BLaER1 treated with 17β-estradiol and CSF1 and Interleukin-3, amounts not matched to agents 10 nM and 100 nM (cell line): ENCODE measurements around the gene TXNIP.

Experiments used
- H3K27ac ChIP-seq, 11 experiments: shearing (Covaris generic); formaldehyde crosslinking; 2 replicates each; pipeline ENCODE4 v1.8.1; 2022
- H3K27me3 ChIP-seq, 11 experiments: shearing (Covaris generic); formaldehyde crosslinking; 2 replicates each; pipeline ENCODE4 v1.8.1; 2022
- H3K36me3 ChIP-seq, 11 experiments: shearing (Covaris generic); formaldehyde crosslinking; 2 replicates each; pipeline ENCODE4 v1.8.1; 2022
- H3K4me1 ChIP-seq, 10 experiments: shearing (Covaris generic); formaldehyde crosslinking; 2 replicates each; pipeline ENCODE4 v1.8.1; 2022
- H3K4me2 ChIP-seq, 11 experiments: shearing (Covaris generic); formaldehyde crosslinking; 2 replicates each; pipeline ENCODE4 v1.8.1; 2022
- H3K4me3 ChIP-seq, 10 experiments: shearing (Covaris generic); formaldehyde crosslinking; 2 replicates each; pipeline ENCODE4 v1.8.1; 2022
- H3K9ac ChIP-seq, 11 experiments: shearing (Covaris generic); formaldehyde crosslinking; 2 replicates each; pipeline ENCODE4 v1.8.1; 2022
- H3K9me3 ChIP-seq, 11 experiments: shearing (Covaris generic); formaldehyde crosslinking; replicated peaks in 1 of 11; 2 replicates each; pipeline ENCODE4 v1.8.1; 2022
- H4K20me1 ChIP-seq, 11 experiments: shearing (Covaris generic); formaldehyde crosslinking; 2 replicates each; pipeline ENCODE4 v1.8.1; 2022
- Cebpa-rat ChIP-seq, 11 experiments: shearing (Covaris generic); IDR thresholded peaks; 2 replicates each; pipeline ENCODE4 v1.8.1; 2022

TXNIP gene

DNA sequence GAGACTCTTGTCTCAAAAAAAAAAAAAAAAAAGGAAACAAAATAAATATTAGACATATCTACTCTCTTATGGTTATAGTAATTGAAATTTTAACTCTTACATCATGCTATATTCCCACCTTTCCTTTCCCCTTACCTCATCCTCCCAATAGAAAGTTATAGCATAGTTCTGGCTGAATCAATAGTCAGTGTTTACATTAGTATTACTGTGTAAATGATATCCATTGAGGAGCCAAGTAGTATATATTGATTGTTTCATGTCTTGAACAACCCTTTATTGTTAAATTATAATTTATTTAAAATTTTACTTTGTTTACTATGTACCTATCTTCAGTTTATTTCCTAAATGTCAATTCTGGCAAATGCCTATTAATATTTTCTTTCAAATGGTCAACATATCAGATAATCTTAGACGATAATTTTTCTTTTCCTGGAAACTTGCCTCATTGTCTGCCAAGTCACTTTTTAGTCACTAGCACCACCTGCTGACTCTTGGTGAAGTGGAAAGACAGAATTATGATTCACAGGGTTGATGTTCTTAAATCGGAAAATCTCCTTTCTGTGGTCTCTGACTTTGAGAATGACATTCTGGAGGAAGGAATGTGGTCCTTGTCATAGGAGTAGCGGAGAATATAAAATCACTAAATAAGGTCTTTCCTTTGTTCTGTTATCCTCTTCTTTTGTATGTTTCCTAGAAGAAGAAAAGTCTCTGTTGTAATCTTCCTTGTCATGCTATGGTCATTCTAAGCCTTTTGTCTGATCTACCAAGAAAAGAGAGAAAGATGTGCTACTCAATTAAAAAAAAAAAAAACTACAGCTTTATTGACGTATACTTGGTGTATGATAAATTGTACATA is 16.6 kb upstream of the TXNIP start:
- H3K27ac ChIP-seq, result no peak overlapping the region
- H3K4me1 ChIP-seq, result peaks cover 0 to 14% (median 2%) of the 10 kb centered on the region in 10 experiments; a peak in 7 of 20 replicates
- H3K27me3 ChIP-seq, result peaks cover 0 to 5% (median under 1%) of the 10 kb centered on the region in 11 experiments; a peak in 6 of 22 replicates
- no peak overlapping the region for H3K9ac ChIP-seq
- no peak for TF ChIP-seq Cebpa-rat (IDR thresholded peaks at IDR 0.05)
- H4K20me1 ChIP-seq, result no peaks in the 10 kb centered on the region
- no peaks in the 10 kb centered on the region for H3K36me3 ChIP-seq
- no peak overlapping the region for H3K4me2 ChIP-seq
- no peak overlapping the region for H3K4me3 ChIP-seq
- no peaks in the 10 kb centered on the region for H3K9me3 ChIP-seq

DNA sequence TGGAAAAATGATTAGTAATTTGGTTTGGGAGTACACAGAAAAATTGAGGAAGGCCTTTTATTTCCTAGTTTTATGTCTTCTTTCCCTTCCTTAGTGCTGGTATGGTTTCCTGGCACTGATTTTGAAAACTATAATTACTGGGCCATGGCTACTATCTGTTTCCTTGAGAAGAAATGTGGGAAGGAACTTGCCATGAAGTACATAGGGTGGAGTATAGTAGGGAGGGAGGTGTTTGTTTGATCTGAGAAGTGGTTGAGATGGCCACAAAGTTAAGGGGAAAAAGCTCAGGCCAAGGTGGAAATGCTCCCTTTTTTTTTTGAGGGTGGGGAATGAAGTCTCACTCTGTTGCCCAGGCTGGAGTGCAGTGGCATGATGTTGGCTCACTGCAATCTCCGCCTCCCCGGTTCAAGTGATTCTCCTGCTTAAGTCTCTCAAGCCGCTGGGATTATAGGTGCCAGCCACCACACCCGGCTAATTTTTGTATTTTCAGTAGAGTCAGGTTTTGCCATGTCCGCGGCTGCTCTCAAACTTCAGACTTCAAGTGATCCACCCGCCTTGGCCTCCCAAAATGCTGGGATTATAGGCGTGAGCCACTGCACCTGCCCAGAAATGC is 13.9 kb upstream of the TXNIP start:
- Histone ChIP-seq H3K36me3 (no peaks in the 10 kb centered on the region), H3K4me2 (peak overlapping the region in 2 of 11 experiments; percentile 13 to 55; a peak in 3 of 22 replicates), H3K4me1 (peaks cover 6 to 35% (median 12%) of the 10 kb centered on the region in 10 experiments; a peak in 19 of 20 replicates), H3K27me3 (no peaks in the 10 kb centered on the region), H3K4me3 (no peak overlapping the region), H3K27ac (peak overlapping the region in 2 of 11 experiments; percentile 23 to 41; a peak in 2 of 22 replicates), H3K9me3 (no peaks in the 10 kb centered on the region), H3K9ac (peak overlapping the region in 3 of 11 experiments; percentile 14 to 36 (median 18); a peak in 2 of 22 replicates), H4K20me1 (no peaks in the 10 kb centered on the region)
- TF ChIP-seq Cebpa-rat (IDR thresholded peaks at IDR 0.05), result no peak

DNA sequence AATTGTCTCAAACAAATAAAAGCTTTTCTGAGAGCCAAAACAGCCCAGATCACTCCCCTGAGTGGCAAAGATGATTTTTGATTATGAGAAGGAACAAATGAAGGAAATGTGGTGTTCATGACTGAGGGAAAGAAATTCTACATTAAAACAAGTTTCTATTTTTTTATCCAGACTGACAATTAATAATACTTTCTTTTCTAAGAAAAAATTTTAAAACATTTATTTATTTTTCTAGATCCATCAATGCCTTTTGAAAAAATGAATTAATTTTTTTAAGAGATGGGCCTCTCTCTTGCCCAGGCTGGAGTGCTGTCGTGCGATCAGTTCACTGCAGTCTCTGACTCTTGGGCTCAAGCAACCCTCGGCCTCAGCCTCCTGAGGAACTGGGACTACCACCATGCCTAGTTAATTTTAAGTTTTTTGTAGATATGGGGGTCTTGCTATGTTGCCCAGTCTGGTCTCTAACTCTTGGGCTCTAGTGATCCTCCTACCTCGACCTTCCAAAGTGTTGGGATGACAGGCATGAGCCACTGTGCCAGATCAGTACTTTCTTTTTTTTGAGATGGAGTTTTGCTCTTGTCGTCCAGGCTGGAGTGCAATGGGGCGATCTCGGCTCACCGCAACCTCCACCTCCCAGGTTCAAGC is 11.2 kb upstream of the TXNIP start:
- Histone ChIP-seq H3K9me3 (no peaks in the 10 kb centered on the region), H3K27ac (peak overlapping the region in 9 of 11 experiments; percentile 23 to 85 (median 69); a peak in 16 of 22 replicates), H3K4me1 (peaks cover 8 to 36% (median 12%) of the 10 kb centered on the region in 10 experiments; a peak in 19 of 20 replicates), H3K36me3 (no peaks in the 10 kb centered on the region), H4K20me1 (no peaks in the 10 kb centered on the region), H3K4me3 (no peak overlapping the region), H3K27me3 (no peaks in the 10 kb centered on the region), H3K4me2 (peak overlapping the region in 1 of 11 experiments; percentile 67; a peak in 1 of 22 replicates), H3K9ac (peak overlapping the region in 6 of 11 experiments; percentile 3 to 69 (median 53); a peak in 6 of 22 replicates)
- TF ChIP-seq Cebpa-rat (IDR thresholded peaks at IDR 0.05), result no peak; a peak in 2 of 22 replicates

DNA sequence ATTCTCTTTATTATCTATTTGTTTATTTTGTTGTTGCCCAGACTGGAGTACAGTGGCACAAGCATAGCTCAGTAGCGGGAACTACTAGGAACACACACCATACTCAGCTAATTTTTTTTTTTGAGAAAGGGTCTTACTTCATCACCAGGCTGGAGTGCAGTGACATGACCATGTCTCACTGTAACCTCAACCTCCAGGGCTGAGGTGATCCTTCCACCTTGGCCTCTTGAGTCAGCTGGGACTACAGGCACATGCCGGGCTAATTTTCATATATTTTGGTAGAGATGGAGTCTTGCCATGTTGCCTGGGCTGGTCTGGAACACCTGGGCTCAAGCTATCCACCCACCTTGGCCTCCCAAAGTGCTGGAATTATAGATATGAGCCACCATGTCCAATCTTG is 5.3 kb upstream of the TXNIP start:
- no peak for TF ChIP-seq Cebpa-rat (IDR thresholded peaks at IDR 0.05)
- Histone ChIP-seq H3K27ac (peak overlapping the region in 8 of 11 experiments; percentile 1 to 51 (median 25); a peak in 7 of 22 replicates), H3K4me2 (peak overlapping the region in 1 of 11 experiments; percentile 17; a peak in 2 of 22 replicates), H3K9ac (no peak overlapping the region), H3K4me3 (no peak overlapping the region), H3K9me3 (no peaks in the 10 kb centered on the region), H3K27me3 (no peaks in the 10 kb centered on the region), H4K20me1 (no peaks in the 10 kb centered on the region), H3K36me3 (no peaks in the 10 kb centered on the region), H3K4me1 (peaks cover 38 to 57% (median 43%) of the 10 kb centered on the region in 10 experiments)

DNA sequence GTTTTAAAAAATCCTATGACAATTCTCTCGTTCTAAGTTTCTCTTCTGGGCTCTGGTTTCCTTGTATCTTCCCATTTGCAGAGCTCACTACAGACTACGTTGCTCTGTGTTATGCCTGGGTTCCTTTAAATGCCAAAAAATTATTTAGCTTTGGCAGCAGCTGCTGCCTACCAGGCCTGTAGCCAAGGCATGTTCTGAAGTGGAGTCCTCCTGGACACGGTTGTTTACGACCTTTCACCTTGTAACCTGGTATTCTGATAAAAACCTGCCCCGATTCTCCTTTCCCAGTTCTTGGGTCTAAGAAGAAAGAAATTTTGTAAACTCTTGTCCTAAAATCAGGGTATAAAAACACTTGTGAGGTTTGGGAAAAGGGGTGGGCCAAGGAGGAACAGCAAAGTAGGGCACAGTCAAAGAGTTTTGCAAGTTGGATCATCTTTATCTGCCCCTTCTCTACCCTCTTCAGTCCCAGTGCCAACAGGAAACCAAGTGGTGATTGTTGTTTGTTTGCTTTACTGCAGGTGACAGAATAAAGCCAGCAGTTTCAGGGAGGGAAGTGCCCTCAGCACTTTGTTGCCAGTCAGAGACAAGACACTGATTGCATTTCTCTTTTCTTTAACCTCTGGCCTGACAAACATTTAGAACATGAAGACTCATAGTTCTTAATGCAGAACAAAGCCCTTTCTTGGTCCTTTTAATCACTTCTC is 3.1 kb upstream of the TXNIP start:
- Histone ChIP-seq H3K4me2 (peak overlapping the region; percentile 53 to 98 (median 71)), H3K9ac (peak overlapping the region in 7 of 11 experiments; percentile 15 to 48 (median 25); a peak in 9 of 22 replicates), H3K27ac (peak overlapping the region; percentile 11 to 95 (median 32); a peak in 16 of 22 replicates), H3K36me3 (peaks cover 7 to 12% (median 9%) of the 10 kb centered on the region in 11 experiments), H3K27me3 (no peaks in the 10 kb centered on the region), H3K4me1 (peaks cover 35 to 48% (median 41%) of the 10 kb centered on the region in 10 experiments), H4K20me1 (peaks cover 6 to 18% (median 15%) of the 10 kb centered on the region in 11 experiments; a peak in 21 of 22 replicates), H3K4me3 (no peak overlapping the region), H3K9me3 (no peaks in the 10 kb centered on the region)
- TF ChIP-seq Cebpa-rat (IDR thresholded peaks at IDR 0.05), result no peak

DNA sequence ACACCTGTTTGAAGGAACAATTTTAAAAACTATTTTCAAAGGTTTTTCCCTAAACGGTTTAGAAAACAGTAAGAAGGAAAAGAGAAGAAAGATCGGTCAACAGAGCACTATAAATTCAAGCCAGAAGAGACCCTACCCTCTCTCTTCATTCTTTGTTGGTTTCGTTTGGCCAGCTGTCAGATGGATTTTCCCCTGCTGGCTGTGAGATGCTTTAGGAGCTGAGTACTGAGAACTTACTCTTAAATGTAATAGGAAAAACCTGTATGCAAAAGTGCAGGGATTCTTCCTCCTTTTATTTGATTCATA is 1.3 kb upstream of the TXNIP start:
- Histone ChIP-seq H3K4me1 (peaks cover 53 to 60% (median 57%) of the 10 kb centered on the region in 10 experiments), H3K9me3 (no peaks in the 10 kb centered on the region), H3K36me3 (peaks cover 25 to 30% (median 27%) of the 10 kb centered on the region in 11 experiments), H3K4me3 (peak overlapping the region; percentile 85 to 99 (median 90); a peak in 19 of 20 replicates), H3K4me2 (peak overlapping the region; percentile 84 to 98 (median 94)), H4K20me1 (peaks cover 24 to 36% (median 33%) of the 10 kb centered on the region in 11 experiments), H3K9ac (peak overlapping the region; percentile 88 to 95 (median 89); a peak in 20 of 22 replicates), H3K27ac (peak overlapping the region; percentile 77 to 95 (median 89)), H3K27me3 (no peaks in the 10 kb centered on the region)
- no peak for TF ChIP-seq Cebpa-rat (IDR thresholded peaks at IDR 0.05)

DNA sequence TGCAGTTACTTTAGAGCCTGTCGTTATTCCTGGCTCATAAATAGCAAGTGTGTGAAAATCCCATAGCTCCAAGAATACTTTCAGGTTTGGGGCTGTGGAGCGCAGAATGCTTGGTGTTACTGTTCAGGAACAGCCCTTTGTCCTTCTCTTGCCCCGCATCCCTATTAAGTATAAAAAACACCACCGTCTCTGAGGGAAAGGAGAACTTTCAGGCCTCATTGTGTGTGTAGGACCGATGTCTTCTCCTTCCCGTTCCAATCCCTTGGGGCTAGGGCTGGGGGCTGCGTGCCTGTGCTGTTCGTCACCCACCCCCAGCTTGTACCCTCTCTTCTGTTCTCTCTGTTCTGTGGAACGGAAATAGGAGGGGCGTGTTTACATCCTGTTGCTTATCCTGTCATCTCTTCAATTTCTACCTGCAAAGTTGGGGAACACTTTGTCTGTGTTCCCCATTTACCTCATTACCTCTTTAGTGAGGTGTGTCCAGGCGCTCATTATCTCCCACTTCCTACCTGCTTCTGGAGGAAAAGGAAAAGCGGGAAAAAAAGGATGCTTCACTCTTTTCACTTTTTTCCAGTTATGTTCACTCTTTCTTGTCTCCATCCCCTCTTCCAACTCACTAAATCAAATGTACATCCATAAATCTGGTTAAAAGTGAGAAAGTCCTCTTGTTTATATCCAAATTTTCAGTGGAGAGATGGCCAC is 788 bp upstream of the TXNIP start:
- H3K4me3 ChIP-seq, result peak overlapping the region; percentile 85 to 99 (median 90)
- H3K4me2 ChIP-seq, result peak overlapping the region; percentile 84 to 98 (median 94)
- H3K27ac ChIP-seq, result peak overlapping the region; percentile 77 to 95 (median 89)
- no peaks in the 10 kb centered on the region for H3K9me3 ChIP-seq
- H3K36me3 ChIP-seq, result peaks cover 29 to 35% (median 32%) of the 10 kb centered on the region in 11 experiments
- peak overlapping the region; percentile 88 to 95 (median 89) for H3K9ac ChIP-seq
- peaks cover 58 to 65% (median 62%) of the 10 kb centered on the region in 10 experiments for H3K4me1 ChIP-seq
- TF ChIP-seq Cebpa-rat (IDR thresholded peaks at IDR 0.05), result no peak
- peaks cover 28 to 41% (median 37%) of the 10 kb centered on the region in 11 experiments for H4K20me1 ChIP-seq
- H3K27me3 ChIP-seq, result no peaks in the 10 kb centered on the region
